DLD1 (cell line): Measurements from ENCODE around the gene ZNF679.
"Not testable (repeated sequence)": the region's sequence is repeated elsewhere in the genome, so short reads cannot be mapped to it uniquely, and the experiment has no call there.

Source experiments
- in situ Hi-C: cut with HindIII; loops from 2 replicates; pipeline ENCODE4 v1.10.0; 2017; ENCODE audit warnings: low sequenced_read_pairs

ZNF679 gene

DNA sequence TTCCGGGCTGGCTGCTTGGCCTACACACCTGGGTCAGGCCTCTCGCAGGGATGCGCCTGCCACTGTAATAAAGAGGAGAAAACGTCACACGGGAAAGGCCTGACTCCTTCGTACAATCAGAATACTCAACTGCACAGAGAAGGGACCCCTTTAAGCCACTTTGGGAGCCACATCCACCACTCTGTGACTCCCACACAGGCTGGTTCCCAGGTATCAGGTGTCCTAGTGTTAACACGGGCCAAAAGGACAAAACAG, 79.7 kb downstream of the ZNF679 start:
- in situ Hi-C loops: no loop called here

DNA sequence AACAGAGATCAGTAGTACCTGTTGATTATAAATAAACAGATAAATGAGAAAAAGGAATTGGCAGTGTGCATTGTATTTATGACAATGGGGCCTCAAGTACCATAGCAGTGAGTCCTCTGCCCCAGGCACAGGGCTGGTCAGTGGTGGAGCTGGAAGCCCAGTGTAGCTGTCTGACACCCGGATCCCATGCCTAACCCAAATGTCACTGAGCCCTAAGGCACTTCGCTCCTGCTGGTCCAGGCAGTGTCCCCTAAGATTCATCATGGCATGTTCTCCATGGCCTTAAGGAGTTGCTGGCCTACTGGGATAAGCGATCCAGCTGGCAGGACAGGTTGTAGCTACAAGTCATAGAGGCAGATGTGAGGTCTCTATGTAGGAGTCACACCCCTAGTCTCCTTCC, 82.2 kb downstream of the ZNF679 start:
- in situ Hi-C loops: no loop called here

DNA sequence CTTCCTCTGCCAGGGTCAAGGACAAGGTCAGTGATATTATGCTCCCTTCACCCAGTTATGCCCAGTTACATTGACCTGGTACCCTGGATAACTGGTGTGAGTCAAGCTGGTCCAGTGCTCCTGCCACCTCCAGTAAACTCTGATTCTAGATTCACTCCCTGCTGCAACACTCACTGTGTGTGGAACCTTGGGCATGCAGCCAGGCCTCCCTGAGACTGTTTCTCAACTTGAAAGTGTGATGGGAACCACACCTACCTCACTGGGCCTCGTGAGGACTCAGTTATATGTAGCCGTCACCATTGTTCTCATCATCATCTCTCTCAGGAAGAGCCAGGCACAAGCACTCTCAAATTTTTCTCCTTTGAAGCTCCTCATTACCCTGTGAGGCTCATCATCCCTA, 84.6 kb downstream of the ZNF679 start:
- in situ Hi-C loops: no loop called here

DNA sequence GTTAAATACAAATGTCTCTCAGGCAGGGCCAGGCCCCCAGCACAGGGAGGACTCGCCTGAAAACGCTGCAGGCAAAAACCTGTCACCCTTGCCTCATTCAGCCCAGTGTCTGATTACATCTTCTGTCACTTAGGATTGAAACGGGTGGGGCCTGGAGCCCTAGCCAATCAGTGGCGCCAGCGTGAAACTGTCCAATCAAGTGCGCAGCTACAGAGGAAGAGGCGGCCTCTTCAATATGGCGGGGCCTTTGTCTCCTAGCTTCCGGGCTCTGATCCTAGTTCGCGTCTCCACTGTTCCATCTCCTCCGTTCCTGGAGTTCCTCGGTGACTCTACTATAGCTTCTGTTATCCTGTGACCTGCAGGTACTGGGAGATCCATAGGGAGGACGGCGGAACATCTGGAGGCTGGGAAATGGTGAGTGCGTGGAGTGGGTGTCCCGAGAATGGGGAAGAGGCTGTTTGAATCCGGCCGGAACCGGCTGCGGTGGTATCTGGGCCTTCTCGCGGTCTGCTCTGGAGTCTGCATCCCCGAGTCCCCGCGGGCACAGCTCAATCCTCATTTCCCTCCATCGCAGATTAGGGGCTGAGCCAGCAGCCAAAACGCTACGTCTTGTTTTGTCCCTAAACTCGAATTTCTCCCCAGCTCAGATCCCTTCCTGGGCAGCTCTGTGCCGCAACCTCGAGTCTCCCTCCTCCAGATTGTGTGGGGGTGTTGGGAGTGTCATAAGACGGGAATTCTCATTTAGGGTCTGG, 85.6 kb downstream of the ZNF679 start, which contains the start of gene ZNF736:
ZNF736 (plus strand) TSS at position 222 of the 752 bp plus-strand sequence; CDS start at position 412, 190 bp downstream.
- in situ Hi-C loops: no loop called here

DNA sequence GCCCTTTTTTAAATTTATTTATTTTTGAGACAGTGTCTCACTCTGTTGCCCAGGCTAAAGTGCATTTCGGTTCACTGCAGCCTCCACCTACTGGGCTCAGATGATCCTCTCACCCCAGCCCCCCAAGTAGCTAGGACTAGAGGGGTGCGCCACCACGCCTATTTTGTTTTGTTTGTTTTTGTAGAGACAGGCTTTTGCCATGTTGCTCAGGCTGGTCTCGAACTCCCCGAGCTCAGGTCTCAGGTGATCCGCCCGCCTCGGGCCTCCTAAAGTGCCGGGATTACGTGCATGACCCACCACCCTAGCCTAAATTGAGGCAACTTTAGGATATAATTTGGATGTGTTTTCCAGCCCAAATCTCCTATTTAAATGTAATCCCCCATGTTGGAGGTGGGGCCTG, 86.3 kb downstream of the ZNF679 start:
- in situ Hi-C loops: no loop called here

DNA sequence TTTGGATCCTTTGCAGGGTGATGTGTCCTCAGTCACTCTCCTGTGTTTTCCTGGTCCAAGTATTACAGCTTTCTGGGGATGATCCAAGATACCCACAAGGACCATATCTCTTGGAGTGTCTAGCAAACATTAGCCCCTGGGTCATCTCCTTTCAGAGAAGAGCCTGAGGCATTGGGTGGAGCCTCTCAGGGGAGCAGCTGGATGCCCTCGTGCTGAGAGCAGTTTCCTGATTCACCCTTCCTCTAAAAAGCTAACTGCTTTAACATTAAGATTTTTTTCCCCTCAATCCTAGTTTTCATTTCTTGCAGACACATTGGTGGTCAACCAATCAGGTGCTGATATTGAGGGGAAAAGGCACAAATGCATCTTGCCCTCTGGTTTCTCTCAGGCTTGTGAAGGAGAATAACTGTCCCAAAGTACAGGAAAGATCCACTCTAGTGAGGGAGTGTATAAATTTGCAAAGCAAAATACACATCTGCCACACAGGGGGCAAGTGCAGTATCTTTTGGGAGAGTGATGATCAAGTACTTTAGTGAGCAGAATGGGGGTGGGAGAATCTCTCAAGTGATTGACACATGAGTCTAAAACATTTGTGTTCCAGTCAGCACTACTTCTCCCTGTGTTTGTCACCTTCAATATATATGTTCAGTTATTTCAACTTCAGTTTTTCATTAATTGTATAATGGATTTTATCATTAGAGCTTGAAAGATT, 87.9 kb downstream of the ZNF679 start:
- in situ Hi-C loops: not testable (repeated sequence)
